ENCODE results near the gene C1orf35.

GRCh38 chr1:228151180-228151925 is 48.2 kb upstream of the C1orf35 start:
- no peak for TF ChIP-seq POLR2A (IDR thresholded peaks at IDR 0.05)
- TF ChIP-seq, protein P1, sequence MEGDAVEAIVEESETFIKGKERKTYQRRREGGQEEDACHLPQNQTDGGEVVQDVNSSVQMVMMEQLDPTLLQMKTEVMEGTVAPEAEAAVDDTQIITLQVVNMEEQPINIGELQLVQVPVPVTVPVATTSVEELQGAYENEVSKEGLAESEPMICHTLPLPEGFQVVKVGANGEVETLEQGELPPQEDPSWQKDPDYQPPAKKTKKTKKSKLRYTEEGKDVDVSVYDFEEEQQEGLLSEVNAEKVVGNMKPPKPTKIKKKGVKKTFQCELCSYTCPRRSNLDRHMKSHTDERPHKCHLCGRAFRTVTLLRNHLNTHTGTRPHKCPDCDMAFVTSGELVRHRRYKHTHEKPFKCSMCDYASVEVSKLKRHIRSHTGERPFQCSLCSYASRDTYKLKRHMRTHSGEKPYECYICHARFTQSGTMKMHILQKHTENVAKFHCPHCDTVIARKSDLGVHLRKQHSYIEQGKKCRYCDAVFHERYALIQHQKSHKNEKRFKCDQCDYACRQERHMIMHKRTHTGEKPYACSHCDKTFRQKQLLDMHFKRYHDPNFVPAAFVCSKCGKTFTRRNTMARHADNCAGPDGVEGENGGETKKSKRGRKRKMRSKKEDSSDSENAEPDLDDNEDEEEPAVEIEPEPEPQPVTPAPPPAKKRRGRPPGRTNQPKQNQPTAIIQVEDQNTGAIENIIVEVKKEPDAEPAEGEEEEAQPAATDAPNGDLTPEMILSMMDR (IDR thresholded peaks at IDR 0.05), result no peak

All from adrenal gland (tissue), 5 donors.